Stimulated activated CD4-positive, alpha-beta T cell treated with anti-CD3 and anti-CD28 coated beads, TNF-alpha, amount 100 ng/mL, for 1 hour (primary cell): ENCODE measurements around the gene HMCES.
"Not testable (repeated sequence)": the region's sequence is repeated elsewhere in the genome, so short reads cannot be mapped to it uniquely, and the experiment has no call there.

ENCODE experiments used
- DNase-seq, 3 donors: peaks; one replicate each; pipeline ENCODE4 v3.0.0-alpha.2; 2020; ENCODE audit warnings: low read depth in 3 of 3, low spot score in 1 of 3

HMCES gene

GRCh38 chr3:129320261-129320660 is 41.6 kb downstream of the HMCES start:
- DNase-seq, result no peak

- DNase-seq, result no peak
Observed at GRCh38 chr3:129320825-129321487, 42.3 kb downstream of the HMCES start.

- DNase-seq, result no peak
Observed at GRCh38 chr3:129321887-129322286, 43.2 kb downstream of the HMCES start.

- DNase-seq, result no peak
Observed at GRCh38 chr3:129323651-129324294, 45.1 kb downstream of the HMCES start.

- DNase-seq, result no peak
Observed at GRCh38 chr3:129324855-129325254, 46.2 kb downstream of the HMCES start.

GRCh38 chr3:129325383-129325782 is 46.7 kb downstream of the HMCES start:
- DNase-seq, result no peak

GRCh38 chr3:129326138-129326537 is 47.5 kb downstream of the HMCES start:
- DNase-seq, result no peak

- DNase-seq, result no peak
Observed at GRCh38 chr3:129326595-129326994, 47.9 kb downstream of the HMCES start.

GRCh38 chr3:129327510-129327909 is 48.8 kb downstream of the HMCES start:
- DNase-seq, result no peak

GRCh38 chr3:129329858-129330257 is 51.2 kb downstream of the HMCES start:
- DNase-seq, result no peak

GRCh38 chr3:129330409-129330808 is 51.7 kb downstream of the HMCES start:
- no peak for DNase-seq

GRCh38 chr3:129333891-129334290 is 55.2 kb downstream of the HMCES start:
- DNase-seq, result no peak

GRCh38 chr3:129336093-129336706 is 57.5 kb downstream of the HMCES start:
- DNase-seq, result no peak

GRCh38 chr3:129337719-129338118 is 59.0 kb downstream of the HMCES start:
- not testable (repeated sequence) for DNase-seq

- not testable (repeated sequence) for DNase-seq
Observed at GRCh38 chr3:129339186-129339585, 60.5 kb downstream of the HMCES start.

- not testable (repeated sequence) for DNase-seq
Observed at GRCh38 chr3:129339833-129340232, 61.2 kb downstream of the HMCES start.

GRCh38 chr3:129341331-129342141 is 62.9 kb downstream of the HMCES start:
- no peak for DNase-seq

- DNase-seq, result peak in 1 of 3 donors; percentile 18
Observed at GRCh38 chr3:129343643-129344360, 65.1 kb downstream of the HMCES start.

GRCh38 chr3:129344540-129345220 is 66.0 kb downstream of the HMCES start:
- DNase-seq, result no peak

GRCh38 chr3:129345281-129345680 is 66.6 kb downstream of the HMCES start:
- no peak for DNase-seq
